GM19395 (cell line): Measurements from ENCODE around the gene IMMP2L.

Experiments
- ATAC-seq: cut with Tn5 transposase; IDR thresholded peaks from one replicate; pipeline ENCODE4 v1.9.1; 2021; ENCODE audit warnings: mild to moderate bottlenecking, moderate library complexity; ENCODE audit not compliant: unreplicated experiment

Gene IMMP2L

DNA sequence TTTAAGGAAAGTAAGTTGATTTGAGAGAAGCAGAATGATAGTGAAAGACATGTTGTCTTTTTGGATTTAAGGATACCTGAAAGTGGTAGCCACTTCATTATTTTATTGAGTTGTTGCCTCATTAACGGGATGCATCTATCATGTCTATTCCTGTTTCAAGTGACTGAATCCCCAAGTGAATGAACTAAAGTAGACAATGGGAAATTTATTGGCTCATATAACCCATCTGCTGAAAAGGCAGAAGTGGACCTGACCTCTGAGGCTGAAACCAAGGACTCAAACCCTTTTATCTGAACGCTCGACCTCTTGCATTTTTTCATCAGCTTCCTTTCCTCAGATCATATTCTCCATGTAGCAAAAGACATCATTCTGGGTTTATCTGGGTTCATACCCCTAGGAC, 937.0 kb downstream of the IMMP2L start:
- no peak for ATAC-seq

DNA sequence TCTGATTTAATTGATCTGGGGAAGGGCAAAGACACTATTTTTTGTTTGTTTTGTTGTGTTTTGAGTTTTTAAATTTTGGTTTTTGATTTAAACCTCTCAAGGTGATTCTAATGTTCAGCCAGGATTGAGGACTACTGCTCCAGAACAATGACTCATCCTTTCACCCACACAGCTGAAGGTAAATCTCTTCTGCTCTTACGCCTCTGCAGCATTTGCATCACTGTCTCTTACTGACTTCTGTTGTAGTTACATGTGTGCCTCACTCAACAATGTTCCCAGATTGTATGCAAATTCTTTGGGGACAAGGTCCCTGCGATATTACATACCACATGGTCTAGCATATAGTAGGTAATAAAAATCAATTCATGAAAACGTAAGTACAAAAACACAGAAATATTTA, 938.9 kb downstream of the IMMP2L start:
- ATAC-seq, result no peak

DNA sequence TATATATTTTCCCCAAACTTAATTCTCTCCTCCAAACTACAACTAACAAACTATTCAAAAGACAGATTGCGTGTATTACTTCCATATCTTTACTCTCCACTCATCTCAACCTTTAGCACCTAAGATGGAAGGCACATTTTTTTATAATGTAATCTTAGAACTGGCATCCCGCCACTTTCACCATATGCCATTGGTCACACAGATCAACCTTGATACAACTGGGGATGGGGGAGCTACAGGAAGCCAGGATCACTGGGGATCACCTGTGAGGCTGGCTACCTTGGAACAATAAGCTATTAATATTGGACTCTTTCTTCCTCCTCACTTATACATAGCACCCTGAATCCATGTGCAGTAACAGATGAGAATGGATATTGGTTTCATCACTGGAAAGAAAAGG, 941.0 kb downstream of the IMMP2L start:
- ATAC-seq, result no peak

DNA sequence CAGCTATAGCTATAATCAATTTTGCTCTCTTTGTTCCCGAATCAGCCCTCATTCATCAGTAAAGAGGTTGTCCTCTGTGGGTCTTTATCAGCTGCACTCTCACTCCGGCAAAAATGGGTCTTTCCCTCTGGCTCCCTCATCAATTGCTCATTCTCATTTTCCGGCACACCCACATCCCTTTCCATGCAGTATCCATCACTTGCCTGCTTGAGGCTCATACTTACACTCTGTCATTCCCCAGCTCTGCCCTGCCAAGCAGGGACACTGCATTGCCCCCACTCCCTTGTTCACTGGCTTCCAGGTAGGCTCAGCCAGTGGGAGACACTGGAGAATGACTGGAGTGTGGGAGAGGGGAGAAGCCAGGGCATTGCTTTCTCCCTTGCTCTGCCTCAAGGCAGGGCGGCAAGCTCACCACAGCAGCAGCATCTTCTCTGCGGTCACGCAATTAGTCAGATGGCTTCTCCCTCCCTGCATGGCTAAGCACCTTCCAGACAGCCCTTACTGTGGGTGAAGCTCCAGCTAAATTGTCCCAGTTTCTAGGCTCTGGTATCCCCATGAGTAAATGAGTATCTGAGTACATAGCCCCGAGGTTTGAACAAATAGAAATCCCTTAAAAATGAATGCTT, 942.1 kb downstream of the IMMP2L start:
- no peak for ATAC-seq
